Fibroblast of mammary gland (primary cell): ENCODE measurements around the gene LETM1.

Experiments
- DNase-seq: peaks from one replicate; pipeline ENCODE4 v3.0.0-alpha.2; 2010; ENCODE audit warnings: low read depth
- H3K4me3 ChIP-seq: 2 replicates; pipeline ENCODE4 v1.5.1; 2011; ENCODE audit warnings: low read depth, mild to moderate bottlenecking, low read length, moderate library complexity; ENCODE audit not compliant: control insufficient read depth
- TF ChIP-seq, protein P1 (sequence below): conservative IDR thresholded peaks from 2 replicates; pipeline ENCODE4 v1.5.1; 2011; ENCODE audit warnings: low read depth, low read length, inconsistent platforms; ENCODE audit not compliant: control insufficient read depth, insufficient read depth

The LETM1 gene

DNA sequence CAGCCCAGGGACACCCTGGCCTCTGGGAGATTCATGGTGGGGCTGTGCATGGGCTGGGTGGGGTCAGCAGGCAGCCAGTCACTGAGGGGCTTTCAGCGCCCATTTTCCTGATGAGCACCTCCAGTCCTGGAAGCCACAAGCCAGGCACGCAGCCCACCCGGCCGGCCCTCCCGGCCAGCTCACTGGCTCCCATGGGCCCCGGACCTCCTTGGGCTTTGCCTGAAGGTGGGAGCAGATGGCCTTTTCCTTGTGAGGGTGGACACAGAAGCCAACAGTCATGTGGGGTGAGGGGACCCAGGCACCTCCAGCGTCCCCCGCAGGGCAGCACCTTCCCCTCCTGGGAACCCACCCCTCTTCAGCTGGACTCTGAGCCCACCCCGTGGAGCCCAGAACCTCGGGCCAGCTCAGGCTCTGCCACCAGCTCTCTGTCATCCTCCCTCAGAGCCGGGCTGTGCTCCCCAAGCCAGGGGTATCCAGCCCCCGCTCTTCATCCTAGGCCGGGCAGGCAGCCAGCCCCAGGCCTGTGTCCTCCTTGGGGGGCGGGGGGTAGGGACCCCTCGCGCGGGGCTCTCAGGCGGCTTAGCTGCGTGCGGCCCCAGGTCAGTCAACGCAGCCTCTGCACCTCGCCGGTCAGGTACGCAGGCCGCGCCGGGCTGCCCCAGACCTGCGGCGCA, 63.7 kb downstream of the LETM1 start:
- H3K4me3 ChIP-seq, result no peak overlapping the region
- DNase-seq, result no peak
- TF ChIP-seq, protein P1, sequence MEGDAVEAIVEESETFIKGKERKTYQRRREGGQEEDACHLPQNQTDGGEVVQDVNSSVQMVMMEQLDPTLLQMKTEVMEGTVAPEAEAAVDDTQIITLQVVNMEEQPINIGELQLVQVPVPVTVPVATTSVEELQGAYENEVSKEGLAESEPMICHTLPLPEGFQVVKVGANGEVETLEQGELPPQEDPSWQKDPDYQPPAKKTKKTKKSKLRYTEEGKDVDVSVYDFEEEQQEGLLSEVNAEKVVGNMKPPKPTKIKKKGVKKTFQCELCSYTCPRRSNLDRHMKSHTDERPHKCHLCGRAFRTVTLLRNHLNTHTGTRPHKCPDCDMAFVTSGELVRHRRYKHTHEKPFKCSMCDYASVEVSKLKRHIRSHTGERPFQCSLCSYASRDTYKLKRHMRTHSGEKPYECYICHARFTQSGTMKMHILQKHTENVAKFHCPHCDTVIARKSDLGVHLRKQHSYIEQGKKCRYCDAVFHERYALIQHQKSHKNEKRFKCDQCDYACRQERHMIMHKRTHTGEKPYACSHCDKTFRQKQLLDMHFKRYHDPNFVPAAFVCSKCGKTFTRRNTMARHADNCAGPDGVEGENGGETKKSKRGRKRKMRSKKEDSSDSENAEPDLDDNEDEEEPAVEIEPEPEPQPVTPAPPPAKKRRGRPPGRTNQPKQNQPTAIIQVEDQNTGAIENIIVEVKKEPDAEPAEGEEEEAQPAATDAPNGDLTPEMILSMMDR, result no peak

DNA sequence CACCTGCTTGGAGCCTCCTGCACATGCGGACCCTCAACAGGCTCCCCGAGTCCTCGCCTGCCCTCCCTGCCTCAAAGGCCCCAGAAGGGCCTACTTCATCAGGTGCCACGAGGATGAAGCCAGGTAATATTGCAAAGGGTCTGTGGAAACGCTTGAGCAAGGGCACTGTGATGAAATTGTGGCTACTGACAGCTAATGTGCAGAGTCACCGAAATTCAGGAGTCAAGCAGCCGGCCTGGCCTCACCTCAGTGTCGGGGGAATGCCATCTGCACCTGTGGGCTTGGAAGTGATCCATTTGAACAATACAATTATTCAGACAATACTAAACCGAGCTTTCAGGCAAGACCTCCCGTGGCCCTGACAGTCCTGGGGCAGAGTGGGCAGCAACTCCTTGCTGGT, 66.0 kb downstream of the LETM1 start:
- no peak overlapping the region for H3K4me3 ChIP-seq
- DNase-seq, result no peak
- TF ChIP-seq, protein P1, result no peak

DNA sequence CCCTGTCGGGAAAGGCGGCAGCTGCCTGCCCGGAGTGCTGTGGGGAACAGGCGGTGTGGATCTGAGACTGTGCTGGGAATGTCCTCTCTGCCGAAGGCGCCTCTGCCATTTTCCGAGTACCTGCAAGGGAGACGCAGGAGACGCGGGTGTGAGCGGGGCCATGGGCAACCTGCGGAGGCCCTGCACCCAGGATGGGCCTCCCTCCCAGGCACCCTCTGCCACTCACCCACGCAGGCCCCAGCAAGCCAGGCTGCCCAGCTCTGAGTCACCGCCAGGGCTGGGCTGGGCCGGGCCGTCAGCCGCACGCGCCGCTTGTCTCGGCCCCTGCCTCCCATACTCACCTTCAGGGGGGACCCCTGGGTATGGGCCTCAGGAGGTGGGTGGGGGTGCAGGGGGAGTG, 66.4 kb downstream of the LETM1 start:
- no peak for DNase-seq
- no peak overlapping the region for H3K4me3 ChIP-seq
- TF ChIP-seq, protein P1, result no peak

DNA sequence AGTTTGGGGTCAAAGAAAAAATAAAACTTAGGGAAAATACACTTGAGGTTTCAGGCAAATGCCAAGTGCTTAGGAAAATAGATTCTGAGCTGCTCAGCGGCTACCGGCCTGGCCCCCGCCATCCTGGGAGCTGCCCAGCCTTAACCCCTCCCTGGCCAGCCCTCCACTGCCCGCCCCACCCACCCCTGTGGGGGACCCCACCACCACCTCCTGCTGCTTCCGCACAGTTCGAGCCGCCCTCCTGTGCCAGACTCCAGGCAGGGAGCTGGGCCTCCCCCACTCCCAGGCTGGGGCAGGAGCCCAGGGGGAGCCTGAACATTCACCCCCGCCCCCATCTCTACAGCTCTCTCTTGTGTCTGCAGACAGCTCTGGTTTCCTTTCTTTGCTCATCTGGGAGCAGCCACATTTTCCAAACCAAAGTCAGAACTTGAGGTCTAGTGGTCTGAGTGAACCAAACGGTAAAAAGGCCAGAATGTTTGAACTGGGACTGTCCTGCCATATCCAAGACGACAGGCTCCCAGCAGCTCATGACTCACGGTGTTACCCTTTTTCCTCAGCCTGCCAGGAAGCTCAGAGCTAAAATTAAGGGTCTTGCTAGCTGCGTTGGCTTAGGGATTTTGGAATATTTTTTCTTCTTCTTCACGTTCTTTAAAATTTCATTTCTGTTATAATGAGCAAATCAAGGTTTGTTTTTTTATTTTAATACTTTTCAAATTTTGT, 67.5 kb downstream of the LETM1 start:
- no peak for DNase-seq
- TF ChIP-seq, protein P1, result no peak
- H3K4me3 ChIP-seq, result no peak overlapping the region

DNA sequence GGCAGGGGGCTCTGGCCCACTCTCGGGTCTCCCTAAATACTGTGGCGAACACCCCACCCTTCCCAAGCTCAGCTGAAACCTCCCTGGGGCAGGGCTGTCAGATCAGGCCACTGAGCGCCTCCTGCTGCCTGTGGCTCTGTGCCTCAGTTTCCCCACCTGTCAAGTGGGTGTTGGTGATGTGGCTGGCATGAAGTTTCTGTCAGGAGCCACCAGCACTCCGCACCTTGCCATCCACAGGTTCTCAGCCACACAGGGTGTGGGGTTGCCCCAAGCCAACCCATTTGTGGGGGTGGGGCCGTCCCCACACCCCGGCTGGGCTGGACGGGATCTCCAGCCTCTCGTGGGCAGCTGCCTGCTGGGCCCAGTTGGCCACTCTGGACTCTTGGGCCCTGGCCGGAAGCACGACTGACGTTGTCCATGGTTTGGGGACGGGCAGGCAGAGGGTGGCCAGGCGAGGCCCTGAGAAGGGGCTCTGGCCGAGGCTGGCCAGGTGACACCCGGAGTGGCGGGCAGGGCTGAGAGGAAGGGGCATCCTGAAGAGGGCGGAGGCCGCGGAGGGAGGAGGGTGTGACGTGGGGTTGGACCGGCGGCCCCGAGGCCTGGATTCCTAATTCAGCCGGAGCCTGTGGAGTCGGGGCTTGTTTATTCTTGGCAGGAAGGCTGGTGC, 68.4 kb downstream of the LETM1 start:
- H3K4me3 ChIP-seq, result no peak overlapping the region
- DNase-seq, result no peak
- TF ChIP-seq, protein P1, result no peak

DNA sequence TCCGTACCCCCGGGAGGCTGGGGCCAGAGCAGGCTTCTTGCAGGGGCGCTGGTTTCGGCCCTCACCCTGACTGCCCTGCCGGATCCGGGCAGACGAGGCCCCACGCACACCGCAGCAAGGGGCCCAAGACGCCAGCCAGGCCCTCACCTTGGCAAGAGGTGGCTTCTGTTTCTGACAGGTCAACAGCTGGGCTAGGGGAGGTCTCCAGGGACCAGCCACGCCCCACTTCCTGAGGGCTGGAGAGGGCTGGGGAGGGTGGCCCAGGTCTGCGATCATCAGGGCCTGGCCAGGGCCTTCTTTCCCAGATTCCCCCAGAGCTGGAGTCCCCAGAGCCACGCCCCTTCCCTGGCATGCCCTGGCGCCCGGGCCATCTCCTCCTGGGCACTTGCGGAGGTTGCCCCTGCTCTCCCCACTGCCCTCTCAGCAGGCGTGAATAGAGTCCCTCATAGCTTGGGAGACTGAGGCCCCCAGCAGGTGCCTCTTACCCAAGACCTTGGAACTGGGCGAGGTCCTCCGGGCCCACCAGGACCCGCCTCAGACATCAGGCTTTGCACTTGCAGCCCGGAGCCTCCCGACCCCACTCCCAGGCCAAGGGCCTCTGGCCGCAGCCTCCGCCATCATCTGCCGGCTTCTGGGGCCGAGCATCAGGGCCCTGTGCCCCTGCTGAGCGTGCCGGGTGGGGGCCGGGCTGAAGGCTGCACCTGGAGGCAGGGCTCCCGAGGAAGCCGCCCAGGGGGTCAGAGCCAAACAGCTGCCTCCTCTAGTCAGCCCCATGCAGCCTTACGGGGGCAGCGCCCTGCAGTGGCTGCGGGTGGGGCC, 69.2 kb downstream of the LETM1 start:
- TF ChIP-seq, protein P1, result no peak
- no peak for DNase-seq
- H3K4me3 ChIP-seq, result no peak overlapping the region
